ENCODE measurements around the gene LSM7. TPM values are rescaled to one million over a fixed set of nuclear protein-coding genes. Genes with fewer than 3 reads are reported as not detected.

Gene LSM7
- total RNA-seq, 4 donors from 2014 or later: 70.0 to 109 (median 77.5) TPM

DNA sequence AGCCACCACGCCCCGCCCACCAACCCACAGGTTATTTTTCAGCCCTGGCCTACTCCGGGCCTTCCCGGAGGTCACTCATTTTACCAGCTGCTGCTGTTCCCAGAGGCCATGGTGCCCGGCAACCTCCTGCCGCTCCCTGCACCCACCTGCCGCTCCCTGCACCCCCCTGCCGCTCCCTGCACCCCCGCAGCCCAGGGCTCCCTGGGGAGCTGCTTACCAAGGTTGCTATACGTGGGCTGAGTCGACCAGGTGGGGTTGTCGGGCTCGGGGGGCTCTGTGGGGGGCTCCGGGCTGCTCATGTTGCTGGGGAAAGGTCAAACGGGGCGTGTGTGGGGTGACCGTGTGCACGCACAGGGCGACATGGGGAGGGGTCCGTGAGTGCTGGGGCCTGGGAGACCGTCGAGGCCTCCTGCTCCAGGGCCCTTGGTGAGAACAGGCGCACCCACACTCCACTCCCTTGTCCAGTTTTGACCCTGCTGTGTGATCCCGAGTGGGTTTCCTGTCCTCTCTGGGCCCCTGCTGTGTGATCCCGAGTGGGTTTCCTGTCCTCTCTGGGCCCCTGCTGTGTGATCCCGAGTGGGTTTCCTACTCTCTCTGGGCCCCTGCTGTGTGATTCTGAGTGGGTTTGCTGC, 47.6 kb downstream of the LSM7 start:
- Histone ChIP-seq H3K27ac (no peak overlapping the region), H3K9me3 (no peaks in the 10 kb centered on the region), H3K27me3 (no peaks in the 10 kb centered on the region), H3K36me3 (no peaks in the 10 kb centered on the region), H3K4me1 (peaks cover 0 to 12% of the 10 kb centered on the region in 2 donors), H3K4me3 (no peak overlapping the region)
- intact Hi-C loops (cut with DNase I; ENCODE audit: low total_unique reads) (no loop called here), in situ Hi-C loops (cut with MboI; ENCODE audit: low sequenced_read_pairs in 4 of 4) (loop anchor here (25.0 kb wide), 1 partner anchor 107 kb away; no protein-coding TSS in a partner anchor)
- DNase-seq (no peak), ATAC-seq (no peak)
- TF ChIP-seq POLR2A (IDR thresholded peaks at IDR 0.05): no peak
- TF ChIP-seq, protein P1, sequence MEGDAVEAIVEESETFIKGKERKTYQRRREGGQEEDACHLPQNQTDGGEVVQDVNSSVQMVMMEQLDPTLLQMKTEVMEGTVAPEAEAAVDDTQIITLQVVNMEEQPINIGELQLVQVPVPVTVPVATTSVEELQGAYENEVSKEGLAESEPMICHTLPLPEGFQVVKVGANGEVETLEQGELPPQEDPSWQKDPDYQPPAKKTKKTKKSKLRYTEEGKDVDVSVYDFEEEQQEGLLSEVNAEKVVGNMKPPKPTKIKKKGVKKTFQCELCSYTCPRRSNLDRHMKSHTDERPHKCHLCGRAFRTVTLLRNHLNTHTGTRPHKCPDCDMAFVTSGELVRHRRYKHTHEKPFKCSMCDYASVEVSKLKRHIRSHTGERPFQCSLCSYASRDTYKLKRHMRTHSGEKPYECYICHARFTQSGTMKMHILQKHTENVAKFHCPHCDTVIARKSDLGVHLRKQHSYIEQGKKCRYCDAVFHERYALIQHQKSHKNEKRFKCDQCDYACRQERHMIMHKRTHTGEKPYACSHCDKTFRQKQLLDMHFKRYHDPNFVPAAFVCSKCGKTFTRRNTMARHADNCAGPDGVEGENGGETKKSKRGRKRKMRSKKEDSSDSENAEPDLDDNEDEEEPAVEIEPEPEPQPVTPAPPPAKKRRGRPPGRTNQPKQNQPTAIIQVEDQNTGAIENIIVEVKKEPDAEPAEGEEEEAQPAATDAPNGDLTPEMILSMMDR (IDR thresholded peaks at IDR 0.05 in 4 of 5, conservative IDR thresholded peaks at IDR 0.05 in 1 of 5): no peak

DNA sequence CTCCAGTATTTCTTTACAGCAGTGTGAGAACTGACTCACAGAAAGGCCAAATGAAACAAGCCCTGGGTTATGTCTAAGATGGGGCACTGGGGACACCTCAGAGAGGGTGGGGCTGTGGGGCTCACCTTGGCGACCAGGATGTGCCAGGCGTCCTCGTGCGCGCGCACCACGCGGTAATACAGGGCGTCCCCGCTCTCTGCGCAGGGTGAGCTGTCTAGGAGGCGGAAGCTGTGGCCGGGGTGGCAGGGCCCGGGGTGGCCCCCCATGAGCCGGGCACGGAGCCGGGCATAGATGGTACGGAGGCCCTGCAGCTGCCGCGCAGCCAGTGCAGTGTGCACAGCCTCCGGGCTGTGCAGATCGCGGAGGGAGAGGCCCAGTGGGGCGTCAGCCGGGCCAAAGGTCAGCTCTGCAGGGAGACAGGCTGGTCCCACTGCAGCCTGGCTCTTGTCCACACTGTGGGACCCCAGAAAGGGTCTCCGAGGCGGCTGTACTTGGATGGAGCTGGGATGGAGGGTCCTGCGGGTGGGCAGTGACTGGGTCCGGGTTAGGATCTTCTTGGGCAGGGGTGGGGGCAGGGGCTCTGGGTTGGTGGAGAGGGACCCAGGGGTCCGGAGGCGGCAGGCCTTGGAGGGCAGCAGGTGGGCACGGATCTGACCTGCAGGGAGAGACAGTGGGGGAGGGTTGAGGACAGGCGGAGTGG, 49.8 kb downstream of the LSM7 start:
- in situ Hi-C loops (cut with MboI; ENCODE audit: low sequenced_read_pairs in 4 of 4) (loop anchor here (5.0 to 25.0 kb wide), 2 partner anchors 41 to 109 kb away; partner anchors contain the start of genes PLEKHJ1 (in 1 of the 4) and SF3A2 (in 1 of the 4)), intact Hi-C loops (cut with DNase I; ENCODE audit: low total_unique reads) (loop anchor here (5.0 kb wide), 1 partner anchor 39 kb away; no protein-coding TSS in a partner anchor)
- peaks cover 9 to 27% of the 10 kb centered on the region in 2 donors for H3K4me1 ChIP-seq
- DNase-seq: no peak
- no peak overlapping the region for H3K27ac ChIP-seq
- no peak overlapping the region for H3K4me3 ChIP-seq
- H3K36me3 ChIP-seq: no peaks in the 10 kb centered on the region
- H3K9me3 ChIP-seq: no peaks in the 10 kb centered on the region
- TF ChIP-seq POLR2A (IDR thresholded peaks at IDR 0.05): no peak
- TF ChIP-seq, protein P1 (IDR thresholded peaks at IDR 0.05 in 4 of 5, conservative IDR thresholded peaks at IDR 0.05 in 1 of 5): no peak
- ATAC-seq: no peak
- no peaks in the 10 kb centered on the region for H3K27me3 ChIP-seq

DNA sequence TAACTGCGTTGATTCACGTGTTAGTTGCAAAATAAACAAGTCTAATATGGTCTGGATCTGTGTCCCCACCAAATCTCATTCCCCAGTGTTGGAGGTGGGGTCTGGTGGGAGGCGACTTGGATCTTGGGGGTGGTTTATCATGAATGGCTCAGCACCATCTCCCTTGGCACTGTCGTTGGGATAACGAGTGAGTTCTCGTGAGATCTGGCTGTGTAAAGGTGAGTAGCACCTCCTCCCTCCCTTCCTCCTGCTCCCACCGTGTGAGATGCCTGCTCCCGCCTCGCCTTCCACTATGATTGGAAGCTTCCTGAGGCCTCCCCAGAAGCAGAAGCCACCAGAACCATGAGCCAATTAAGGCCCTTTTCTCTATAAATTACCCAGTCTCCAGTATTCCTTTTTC, 51.2 kb downstream of the LSM7 start:
- Histone ChIP-seq H3K4me1 (peaks cover 24 to 38% of the 10 kb centered on the region in 2 donors), H3K27ac (no peak overlapping the region), H3K9me3 (no peaks in the 10 kb centered on the region), H3K27me3 (no peaks in the 10 kb centered on the region), H3K36me3 (peaks cover 0 to 14% of the 10 kb centered on the region in 2 donors), H3K4me3 (no peak overlapping the region)
- in situ Hi-C loops (cut with MboI; ENCODE audit: low sequenced_read_pairs in 4 of 4): loop anchor here (5.0 to 25.0 kb wide), 2 partner anchors 40 to 110 kb away; partner anchors contain the start of genes PLEKHJ1 (in 1 of the 4) and SF3A2 (in 1 of the 4)
- no peak for DNase-seq
- intact Hi-C loops (cut with DNase I; ENCODE audit: low total_unique reads): loop anchor here (5.0 kb wide), 1 partner anchor 40 kb away; no protein-coding TSS in a partner anchor
- ATAC-seq: no peak
- no peak for TF ChIP-seq POLR2A (IDR thresholded peaks at IDR 0.05)
- TF ChIP-seq, protein P1 (IDR thresholded peaks at IDR 0.05 in 4 of 5, conservative IDR thresholded peaks at IDR 0.05 in 1 of 5): no peak

DNA sequence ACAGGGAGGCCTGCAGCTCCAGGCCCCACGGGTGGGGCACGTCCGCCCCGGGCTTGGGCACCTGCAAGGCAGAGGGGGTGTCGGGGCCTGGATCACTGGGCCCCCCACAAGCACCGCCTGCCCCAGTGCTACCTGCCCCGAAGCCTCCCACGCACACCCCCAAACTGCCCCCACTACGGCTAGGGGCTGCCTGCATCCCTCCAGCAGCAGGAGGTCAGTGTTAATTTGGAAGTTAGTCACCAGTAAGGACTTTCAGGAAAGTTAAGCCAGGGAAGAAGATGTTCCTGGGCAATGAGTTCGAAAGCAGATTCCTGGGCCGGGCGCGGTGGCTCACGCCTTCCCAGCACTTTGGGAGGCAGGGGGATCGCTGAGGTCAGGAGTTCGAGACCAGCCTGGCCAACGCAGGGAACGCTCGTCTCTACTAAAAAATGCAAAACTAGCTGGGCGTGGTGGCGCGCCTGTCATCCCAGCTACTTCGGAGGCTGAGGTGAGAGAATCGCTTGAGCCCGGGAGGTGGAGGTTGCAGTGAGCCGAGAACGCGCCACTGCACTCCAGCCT, 51.9 kb downstream of the LSM7 start:
- intact Hi-C loops (cut with DNase I; ENCODE audit: low total_unique reads): loop anchor here (5.0 kb wide), 1 partner anchor 41 kb away; no protein-coding TSS in a partner anchor

More for the DNA sequence above, 51.9 kb downstream of the LSM7 start:
- Histone ChIP-seq H3K27me3 (no peaks in the 10 kb centered on the region), H3K9me3 (no peaks in the 10 kb centered on the region), H3K4me1 (peaks cover 30 to 38% of the 10 kb centered on the region in 2 donors), H3K27ac (peak overlapping the region in 2 of 4 donors; percentile 53 to 65), H3K4me3 (no peak overlapping the region), H3K36me3 (peaks cover 0 to 19% of the 10 kb centered on the region in 2 donors)
- ATAC-seq (no peak), DNase-seq (no peak)
- in situ Hi-C loops (cut with MboI; ENCODE audit: low sequenced_read_pairs in 4 of 4): loop anchor here (5.0 to 25.0 kb wide), 2 partner anchors 39 to 111 kb away; partner anchors contain the start of genes PLEKHJ1 (in 1 of the 4) and SF3A2 (in 1 of the 4)
- TF ChIP-seq, protein P1 (IDR thresholded peaks at IDR 0.05 in 4 of 5, conservative IDR thresholded peaks at IDR 0.05 in 1 of 5): no peak
- TF ChIP-seq POLR2A (IDR thresholded peaks at IDR 0.05): no peak
